ENCODE results near the gene HRH1.

The HRH1 gene

DNA sequence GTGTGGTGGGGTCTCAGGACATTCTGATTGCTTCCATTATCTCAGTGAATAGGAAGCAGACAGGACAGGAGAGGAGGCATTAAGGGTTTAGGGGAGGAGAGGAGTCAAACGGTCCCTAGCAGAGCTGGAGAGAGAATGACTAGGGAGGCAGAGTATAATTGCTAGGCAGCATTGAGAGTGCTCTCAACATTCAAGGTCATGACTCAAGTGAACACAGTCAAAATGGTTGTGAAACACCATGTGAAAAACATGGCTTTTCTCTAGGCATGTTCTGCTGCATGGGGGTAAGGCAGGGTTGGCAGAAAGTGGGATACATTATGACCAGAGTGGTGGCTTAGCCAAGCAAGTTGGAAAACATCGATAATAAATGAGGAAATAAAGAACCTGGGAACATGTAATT lies 19.5 kb upstream of the HRH1 start:
- no peak for DNase-seq (ENCODE audit: low spot score)
- in situ Hi-C loops (cut with MboI; ENCODE audit: low sequenced_read_pairs, unreplicated experiment) = no loop called here

DNA sequence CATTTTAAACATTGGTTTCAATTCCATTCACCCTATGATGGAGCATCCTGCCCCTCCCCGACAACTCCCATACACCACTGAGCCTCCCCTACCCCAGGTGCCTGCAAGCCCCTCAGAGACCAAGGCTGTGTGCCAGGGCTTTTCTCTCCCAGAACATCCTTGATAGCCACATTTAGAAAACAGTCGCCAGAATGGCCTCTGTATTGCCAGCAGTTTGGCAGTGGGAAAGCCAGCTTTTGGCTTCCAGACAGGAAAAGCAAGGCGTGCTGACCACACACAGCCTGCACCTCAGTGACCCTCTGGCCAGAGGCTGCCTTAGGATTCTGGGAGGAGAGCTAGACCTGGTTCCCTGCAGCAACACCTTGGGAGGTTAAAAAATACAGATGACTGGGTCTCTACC lies 18.2 kb upstream of the HRH1 start:
- in situ Hi-C loops (cut with MboI; ENCODE audit: low sequenced_read_pairs, unreplicated experiment) = no loop called here
- TF ChIP-seq, protein P1, sequence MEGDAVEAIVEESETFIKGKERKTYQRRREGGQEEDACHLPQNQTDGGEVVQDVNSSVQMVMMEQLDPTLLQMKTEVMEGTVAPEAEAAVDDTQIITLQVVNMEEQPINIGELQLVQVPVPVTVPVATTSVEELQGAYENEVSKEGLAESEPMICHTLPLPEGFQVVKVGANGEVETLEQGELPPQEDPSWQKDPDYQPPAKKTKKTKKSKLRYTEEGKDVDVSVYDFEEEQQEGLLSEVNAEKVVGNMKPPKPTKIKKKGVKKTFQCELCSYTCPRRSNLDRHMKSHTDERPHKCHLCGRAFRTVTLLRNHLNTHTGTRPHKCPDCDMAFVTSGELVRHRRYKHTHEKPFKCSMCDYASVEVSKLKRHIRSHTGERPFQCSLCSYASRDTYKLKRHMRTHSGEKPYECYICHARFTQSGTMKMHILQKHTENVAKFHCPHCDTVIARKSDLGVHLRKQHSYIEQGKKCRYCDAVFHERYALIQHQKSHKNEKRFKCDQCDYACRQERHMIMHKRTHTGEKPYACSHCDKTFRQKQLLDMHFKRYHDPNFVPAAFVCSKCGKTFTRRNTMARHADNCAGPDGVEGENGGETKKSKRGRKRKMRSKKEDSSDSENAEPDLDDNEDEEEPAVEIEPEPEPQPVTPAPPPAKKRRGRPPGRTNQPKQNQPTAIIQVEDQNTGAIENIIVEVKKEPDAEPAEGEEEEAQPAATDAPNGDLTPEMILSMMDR (IDR thresholded peaks at IDR 0.05; ENCODE audit: borderline replicate concordance, control extremely low read depth, extremely low read depth, insufficient read depth, missing control alignments) = no peak
- DNase-seq (ENCODE audit: low spot score) = no peak

More for the DNA sequence above, 19.5 kb upstream of the HRH1 start:
- TF ChIP-seq, protein P1 (IDR thresholded peaks at IDR 0.05; ENCODE audit: borderline replicate concordance, control extremely low read depth, extremely low read depth, insufficient read depth, missing control alignments) = no peak

DNA sequence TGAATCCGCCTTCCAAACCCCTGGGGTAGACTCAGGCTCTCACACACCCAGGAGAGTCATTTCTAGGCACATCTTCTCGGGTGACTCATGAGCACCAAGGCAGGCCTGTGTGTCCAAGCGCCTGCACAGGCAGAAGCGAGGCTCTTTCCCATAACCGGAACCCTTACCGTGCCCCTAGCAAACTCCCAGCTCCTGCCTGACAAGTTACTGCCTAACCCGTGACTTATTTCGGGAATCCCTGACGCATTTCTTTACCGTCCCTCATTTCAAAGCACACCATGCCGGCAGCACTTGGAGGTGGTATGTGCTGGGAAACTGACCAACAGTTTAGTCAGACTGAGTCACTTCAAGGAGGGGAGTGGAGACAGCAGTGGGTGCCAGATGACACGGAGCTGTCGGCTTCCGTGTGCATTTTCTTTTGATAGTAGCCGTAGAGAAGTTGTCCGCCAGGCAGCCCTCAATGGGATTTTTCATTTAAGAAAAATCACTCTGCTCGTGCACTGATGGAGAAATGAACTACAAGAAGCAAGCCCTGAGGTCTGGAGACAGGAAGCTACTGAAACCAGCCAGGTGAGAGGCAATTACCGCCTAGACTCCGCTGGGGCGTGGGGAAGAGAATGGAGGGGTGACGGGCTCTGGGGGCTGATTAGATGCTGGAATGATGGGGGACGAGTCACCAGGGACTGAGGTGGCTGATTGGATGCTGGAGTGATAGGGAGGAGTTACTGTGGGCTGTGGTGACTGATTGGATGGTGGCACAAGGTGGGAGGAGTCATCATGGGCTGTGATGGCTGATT lies 17.3 kb upstream of the HRH1 start:
- DNase-seq (ENCODE audit: low spot score) = no peak
- in situ Hi-C loops (cut with MboI; ENCODE audit: low sequenced_read_pairs, unreplicated experiment) = no loop called here
- TF ChIP-seq, protein P1 (IDR thresholded peaks at IDR 0.05; ENCODE audit: borderline replicate concordance, control extremely low read depth, extremely low read depth, insufficient read depth, missing control alignments) = no peak

DNA sequence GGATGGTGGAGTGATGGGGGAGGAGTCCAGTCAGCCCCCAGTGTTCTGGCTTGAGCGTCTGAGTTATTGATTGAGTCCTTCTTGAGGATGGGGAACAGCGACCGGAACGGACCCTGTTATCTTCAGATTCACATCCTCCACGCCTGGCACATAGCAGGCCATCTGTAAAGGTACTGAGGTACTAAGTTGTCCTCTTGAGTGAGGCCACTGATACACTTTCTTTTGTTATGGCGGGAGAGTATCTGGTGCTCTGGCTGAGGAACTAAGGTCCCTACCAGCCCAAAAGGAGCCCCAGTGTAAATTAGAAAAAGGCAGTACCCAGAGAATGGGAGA lies 16.7 kb upstream of the HRH1 start:
- TF ChIP-seq, protein P1 (IDR thresholded peaks at IDR 0.05; ENCODE audit: borderline replicate concordance, control extremely low read depth, extremely low read depth, insufficient read depth, missing control alignments) = no peak
- in situ Hi-C loops (cut with MboI; ENCODE audit: low sequenced_read_pairs, unreplicated experiment) = no loop called here
- no peak for DNase-seq (ENCODE audit: low spot score)

DNA sequence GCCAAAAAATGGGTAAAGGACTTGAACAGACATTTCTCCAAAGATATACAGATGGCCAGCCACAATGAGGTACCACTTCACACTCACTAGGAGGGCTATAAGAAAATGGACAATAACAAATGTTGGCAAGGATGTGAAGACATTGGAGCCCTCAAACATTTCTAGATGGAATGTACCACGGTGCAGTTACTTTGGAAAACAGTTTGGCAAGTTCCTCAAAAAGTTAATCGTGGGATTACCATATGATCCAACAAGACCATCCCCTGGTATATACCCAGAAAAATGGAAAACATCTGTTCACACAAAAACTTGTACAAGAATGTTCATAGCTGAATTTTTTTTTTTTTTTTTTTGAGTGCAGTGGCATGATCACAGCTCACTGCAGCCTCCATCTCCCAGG lies 15.9 kb upstream of the HRH1 start:
- TF ChIP-seq, protein P1 (IDR thresholded peaks at IDR 0.05; ENCODE audit: borderline replicate concordance, control extremely low read depth, extremely low read depth, insufficient read depth, missing control alignments) = no peak
- DNase-seq (ENCODE audit: low spot score) = no peak
- in situ Hi-C loops (cut with MboI; ENCODE audit: low sequenced_read_pairs, unreplicated experiment) = no loop called here

DNA sequence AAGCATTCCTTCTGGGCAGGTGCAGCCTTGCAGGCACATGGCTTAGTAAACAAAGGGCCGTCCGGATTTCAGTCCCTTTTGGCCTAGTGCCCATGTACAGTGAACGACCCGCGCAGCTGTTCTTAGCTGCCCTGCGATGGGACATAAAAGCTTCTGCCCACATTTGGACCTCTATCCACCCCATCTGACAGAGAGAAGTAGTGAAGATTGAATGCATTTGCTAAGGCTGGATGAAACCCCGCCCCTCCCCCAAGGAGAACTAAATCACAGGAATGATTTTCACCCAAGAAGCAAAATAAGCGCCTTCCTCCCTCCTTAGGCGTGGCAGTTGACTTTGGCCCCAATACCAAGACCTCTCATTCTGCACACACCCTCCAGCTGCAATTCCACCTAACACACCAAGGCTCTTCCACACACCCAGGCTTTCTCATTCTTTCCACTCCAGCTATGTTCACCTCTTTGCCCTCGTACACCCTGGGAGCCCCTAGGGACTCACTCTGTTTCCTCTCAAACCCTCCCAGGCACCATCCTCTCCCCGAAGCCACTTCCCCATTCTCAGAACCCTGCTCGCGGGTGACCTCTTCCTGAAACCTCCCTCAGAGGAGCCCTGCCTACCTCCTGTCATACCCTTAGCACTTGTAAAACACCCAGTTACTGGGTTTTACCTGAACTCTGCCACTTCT lies 14.1 kb upstream of the HRH1 start:
- peak; percentile 42 for DNase-seq (ENCODE audit: low spot score)
- TF ChIP-seq, protein P1 (IDR thresholded peaks at IDR 0.05; ENCODE audit: borderline replicate concordance, control extremely low read depth, extremely low read depth, insufficient read depth, missing control alignments) = no peak
- in situ Hi-C loops (cut with MboI; ENCODE audit: low sequenced_read_pairs, unreplicated experiment) = no loop called here

All from GM13976 (cell line).